Inflammatory macrophage treated with lipopolysaccharide for 4 hours (primary cell): ENCODE results near the gene EXOC6.

Experiments
- DNase-seq: peaks from one replicate; pipeline ENCODE4 v3.0.0-alpha.2; 2020

Gene EXOC6

DNA sequence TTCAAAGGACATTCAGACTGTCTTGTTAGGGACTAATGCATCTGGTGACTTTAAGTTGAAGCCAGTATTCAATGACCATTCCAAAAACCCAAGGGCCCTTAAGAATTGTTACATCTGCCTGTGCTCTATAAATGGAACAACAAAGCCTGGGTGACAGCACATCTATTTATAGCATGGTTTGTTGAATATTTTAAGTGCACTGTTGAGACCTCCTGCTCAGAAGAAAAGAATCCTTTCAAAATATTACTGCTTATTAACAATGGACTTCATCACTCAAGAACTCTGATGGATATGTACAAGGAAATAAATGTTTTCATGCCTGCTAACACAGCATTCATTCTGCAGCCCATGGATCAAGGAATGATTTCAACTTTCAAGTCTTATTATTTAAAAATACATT is 179.2 kb downstream of the EXOC6 start:
- no peak for DNase-seq

- no peak for DNase-seq
Measured at GRCh38 chr10:93028883-93029282, 180.6 kb downstream of the EXOC6 start.

DNA sequence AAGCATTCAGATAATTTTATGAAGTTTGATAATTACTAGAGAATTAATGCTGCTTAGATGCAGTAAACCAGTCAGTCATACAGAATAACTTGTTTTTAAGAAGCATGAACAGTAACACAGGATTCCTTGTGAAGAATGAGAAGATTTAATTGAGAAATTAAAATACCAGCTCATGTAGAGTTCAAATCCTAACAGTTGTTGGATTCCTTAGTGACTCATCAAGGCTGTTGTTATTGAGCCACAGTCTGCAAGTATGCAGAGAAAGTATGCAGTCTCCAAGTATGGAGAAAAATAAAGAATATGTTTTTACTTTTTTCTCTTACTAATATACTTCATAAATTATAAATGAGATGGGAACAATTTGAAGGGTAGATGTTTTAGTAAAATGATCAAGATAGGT is 182.1 kb downstream of the EXOC6 start:
- DNase-seq: no peak

- DNase-seq: no peak
Measured at GRCh38 chr10:93032105-93032808, 183.9 kb downstream of the EXOC6 start.

DNA sequence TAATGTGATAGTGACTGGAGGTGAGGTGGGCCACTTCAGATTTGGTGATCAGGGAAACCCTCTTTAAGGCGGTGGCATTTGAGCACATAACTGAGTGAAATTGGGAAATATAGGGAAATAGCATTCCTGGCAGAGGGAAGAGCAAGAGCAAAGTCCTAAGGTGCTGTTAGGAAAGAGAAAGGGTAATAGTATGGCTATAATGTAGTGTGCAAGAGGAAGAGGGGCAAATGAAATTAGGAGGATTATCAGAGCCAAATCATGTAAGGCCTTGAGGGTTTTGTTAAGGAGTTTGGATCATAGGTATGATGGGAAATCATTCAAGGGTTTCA is 184.5 kb downstream of the EXOC6 start:
- DNase-seq: no peak

GRCh38 chr10:93034426-93034825 is 186.1 kb downstream of the EXOC6 start:
- no peak for DNase-seq

GRCh38 chr10:93039110-93039509 is 190.8 kb downstream of the EXOC6 start:
- no peak for DNase-seq

DNA sequence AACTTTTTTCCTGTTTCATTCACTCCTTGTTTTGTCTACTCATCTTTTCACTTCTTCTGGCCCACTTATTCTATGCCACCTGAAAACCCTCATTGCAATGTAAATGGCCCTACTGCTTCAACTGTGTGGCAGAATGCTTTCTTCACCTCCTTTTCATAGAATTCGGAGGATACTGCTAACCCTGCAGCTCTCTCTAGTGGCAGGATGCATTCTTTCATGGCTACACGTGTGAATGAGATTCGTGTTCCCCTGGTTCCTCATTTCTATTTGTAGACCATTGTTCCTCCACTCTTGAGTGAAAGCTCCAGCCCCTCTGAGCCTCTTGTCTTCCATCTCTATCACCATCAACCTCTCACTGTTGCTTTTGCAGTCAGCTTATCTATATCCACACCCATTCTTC is 191.4 kb downstream of the EXOC6 start:
- DNase-seq: peak; percentile 4

DNA sequence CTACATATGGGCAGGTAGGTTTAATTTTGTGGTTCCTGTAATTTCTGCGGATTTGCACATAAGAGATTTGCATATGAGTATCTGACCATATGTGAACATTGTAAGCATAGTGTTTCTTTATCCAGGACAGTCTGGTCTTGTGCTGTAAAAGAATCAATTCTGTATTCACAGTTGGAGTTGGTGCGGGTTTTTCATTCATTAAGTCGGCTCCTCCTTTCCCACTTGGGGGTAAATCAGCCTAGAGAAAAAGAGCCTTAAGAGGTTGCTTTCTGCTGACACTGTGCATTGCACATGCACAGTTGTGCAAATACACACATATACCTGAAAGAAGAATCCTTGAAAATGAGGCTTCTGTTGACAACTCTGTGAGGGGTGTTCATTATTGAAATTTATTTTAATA is 206.2 kb downstream of the EXOC6 start:
- no peak for DNase-seq

DNA sequence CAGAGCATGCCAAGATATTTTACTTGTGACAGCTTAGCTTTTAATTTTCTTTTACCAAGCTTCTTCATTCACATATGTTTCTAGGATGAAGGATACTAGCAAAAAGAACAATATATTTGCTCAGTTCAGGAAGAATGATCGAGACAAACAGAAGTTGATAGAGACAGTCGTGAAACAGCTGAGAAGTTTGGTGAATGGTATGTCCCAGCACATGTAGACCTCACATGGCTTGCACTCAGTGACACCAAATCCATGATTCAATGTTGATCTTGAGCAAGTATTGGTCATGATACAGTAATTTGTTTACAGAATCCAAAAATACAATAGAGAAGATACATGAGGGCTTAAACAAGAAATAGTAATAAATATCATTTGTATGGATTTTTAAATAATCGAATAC is 209.8 kb downstream of the EXOC6 start:
- no peak for DNase-seq

- no peak for DNase-seq
Measured at GRCh38 chr10:93059975-93060886, 211.9 kb downstream of the EXOC6 start, which contains the start of gene CYP26C1. TSS of gene CYP26C1 (plus strand) at chr10:93060798. CDS start at chr10:93061264, 466 bp downstream.

- no peak for DNase-seq
Measured at GRCh38 chr10:93060887-93061593, 212.7 kb downstream of the EXOC6 start.

DNA sequence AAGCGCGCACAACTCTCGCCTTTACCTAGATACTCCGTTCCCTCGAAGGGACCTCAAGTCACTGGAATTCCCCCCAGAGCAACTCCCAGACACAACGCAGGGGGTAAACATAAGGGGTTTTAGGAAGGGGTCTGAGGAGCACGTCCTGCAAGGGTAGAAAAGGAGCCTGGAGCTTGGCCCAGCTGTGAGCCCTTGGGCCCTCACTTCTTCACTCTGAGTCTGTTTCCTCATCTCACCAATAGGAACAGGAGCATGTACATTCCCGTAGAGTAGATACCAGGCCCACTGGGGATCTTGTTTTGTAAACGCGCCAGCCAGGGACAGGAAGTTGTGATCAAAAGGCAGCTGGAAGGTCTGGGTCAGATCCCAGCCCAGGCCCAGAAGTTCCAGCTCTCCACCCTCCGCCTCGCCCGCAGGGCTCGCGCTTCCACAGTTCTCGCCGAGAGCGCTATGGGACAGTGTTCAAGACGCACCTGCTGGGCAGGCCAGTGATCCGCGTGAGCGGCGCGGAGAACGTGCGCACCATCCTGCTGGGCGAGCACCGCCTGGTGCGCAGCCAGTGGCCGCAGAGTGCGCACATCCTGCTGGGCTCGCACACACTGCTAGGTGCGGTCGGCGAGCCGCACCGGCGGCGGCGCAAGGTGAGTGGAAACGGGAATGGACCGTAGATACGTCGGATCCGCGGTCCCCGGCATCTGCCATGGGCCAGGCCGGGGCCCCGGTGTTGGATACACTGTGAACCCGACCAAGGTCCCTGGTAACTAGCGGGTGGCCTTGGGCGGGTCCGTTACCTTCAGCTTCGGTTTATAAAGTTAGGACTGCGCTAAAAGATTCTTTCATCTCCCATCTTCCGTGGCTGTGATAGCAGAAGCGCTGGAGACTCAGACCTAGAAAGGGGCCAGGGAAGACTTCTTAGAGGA is 213.5 kb downstream of the EXOC6 start:
- DNase-seq: no peak

DNA sequence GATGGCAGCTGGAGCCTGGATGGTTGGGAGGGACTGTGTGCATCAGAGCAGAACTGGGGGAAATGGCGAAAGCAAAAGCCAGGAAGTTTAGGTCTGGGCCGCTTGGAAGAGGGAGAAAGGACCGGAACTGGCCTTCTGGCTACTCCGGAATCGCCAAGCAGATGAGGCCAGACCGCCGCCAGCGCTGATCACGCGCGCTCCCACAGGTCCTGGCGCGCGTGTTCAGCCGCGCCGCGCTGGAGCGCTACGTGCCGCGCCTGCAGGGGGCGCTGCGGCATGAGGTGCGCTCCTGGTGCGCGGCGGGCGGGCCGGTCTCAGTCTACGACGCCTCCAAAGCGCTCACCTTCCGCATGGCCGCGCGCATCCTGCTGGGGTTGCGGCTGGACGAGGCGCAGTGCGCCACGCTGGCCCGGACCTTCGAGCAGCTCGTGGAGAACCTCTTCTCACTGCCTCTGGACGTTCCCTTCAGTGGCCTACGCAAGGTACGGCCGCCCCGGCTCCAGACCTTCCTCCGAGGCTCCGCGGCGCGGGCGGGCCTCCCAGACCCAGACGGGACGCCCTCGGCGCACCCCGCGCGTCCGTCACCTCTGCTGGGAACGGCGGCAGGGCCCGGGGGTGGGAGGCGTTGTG is 214.3 kb downstream of the EXOC6 start:
- peak; percentile 45 for DNase-seq

- DNase-seq: no peak
Measured at GRCh38 chr10:93063144-93063976, 215.0 kb downstream of the EXOC6 start.

GRCh38 chr10:93063977-93064660 is 215.8 kb downstream of the EXOC6 start:
- no peak for DNase-seq

GRCh38 chr10:93064874-93065660 is 216.7 kb downstream of the EXOC6 start:
- DNase-seq: no peak

DNA sequence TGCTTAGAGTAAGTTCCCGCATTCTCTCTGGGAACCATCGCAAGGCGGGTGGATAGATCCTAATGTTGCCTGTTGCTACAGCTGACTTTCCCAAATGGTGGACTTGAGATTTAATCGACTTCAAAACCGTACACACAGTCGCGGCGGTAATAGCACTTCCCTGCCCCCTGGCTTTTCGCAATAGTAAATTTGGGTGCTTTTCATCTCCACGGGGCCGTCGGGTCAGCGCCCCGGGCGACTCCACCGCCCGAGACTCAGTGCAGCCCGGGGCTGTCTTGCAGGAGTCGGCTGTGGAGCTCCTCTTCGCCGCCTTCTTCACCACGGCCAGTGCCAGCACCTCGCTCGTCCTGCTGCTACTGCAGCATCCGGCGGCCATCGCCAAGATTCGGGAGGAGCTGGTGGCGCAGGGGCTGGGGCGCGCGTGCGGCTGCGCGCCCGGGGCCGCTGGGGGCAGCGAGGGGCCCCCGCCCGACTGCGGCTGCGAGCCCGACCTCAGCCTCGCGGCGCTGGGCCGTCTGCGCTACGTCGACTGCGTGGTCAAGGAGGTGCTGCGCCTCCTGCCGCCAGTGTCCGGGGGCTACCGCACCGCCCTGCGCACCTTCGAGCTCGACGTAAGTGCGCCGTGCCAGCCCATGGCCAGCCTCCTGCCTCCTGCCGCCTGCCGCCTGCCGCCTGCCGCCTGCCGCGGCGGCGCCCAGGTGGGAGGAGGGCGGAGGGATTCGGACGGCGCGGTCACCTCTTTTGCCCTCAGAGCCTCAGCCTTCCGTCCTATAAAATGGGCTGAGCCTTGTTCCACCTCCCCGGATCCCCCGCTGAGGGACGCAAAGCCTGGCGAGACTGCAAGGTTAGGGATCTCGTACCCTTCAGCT is 217.6 kb downstream of the EXOC6 start:
- no peak for DNase-seq

GRCh38 chr10:93066544-93066913 is 218.2 kb downstream of the EXOC6 start:
- DNase-seq: no peak
